HCT116 (cell line): ENCODE data around the gene NPW. TPM values are rescaled to one million over a fixed set of nuclear protein-coding genes. Genes with fewer than 3 reads are reported as not detected.

Experiments
- ATAC-seq: fragments of 200-7000 bp; cut with Tn5 transposase; 2 replicates; pipeline ENCODE4 v1.9.1; 2020; ENCODE audit warnings: mild to moderate bottlenecking, moderate library complexity
- BruUV-seq: library from RNA; stranded (reverse); fragments of 400-500 nt; replicated peaks from 2 replicates; lab custom pipeline; 2021; lab: Mats Ljungman, UMichigan
- CTCF ChIA-PET: fragments of 300-600 bp; sonication (Branson Sonifier 250); formaldehyde crosslinking; loops from one replicate; lab custom pipeline; 2021; ENCODE audit warnings: antibody characterized with exemption; lab: Charles Lee
- POLR2A ChIA-PET: fragments of 300-600, 350-600 bp; sonication (Branson Sonifier 250); formaldehyde crosslinking; loops from one replicate; lab custom pipeline; 2021; ENCODE audit warnings: antibody characterized with exemption; lab: Charles Lee
- RAD21 ChIA-PET, 2 experiments: fragments of 300-600 bp; sonication (Branson Sonifier 250); formaldehyde crosslinking; loops; one replicate each; lab custom pipeline; 2023; ENCODE audit warnings: low total read pairs in 2 of 2; ENCODE audit not compliant: uncharacterized antibody in 2 of 2, unreplicated experiment in 2 of 2, low non-redundant PET in 1 of 2; lab: Charles Lee
- DNase-seq: peaks from one replicate; pipeline ENCODE4 v3.0.0-alpha.2; 2010; ENCODE audit warnings: low read depth, low spot score
- H2AFZ ChIP-seq: fragments of 200-600 bp; shearing (Covaris generic), sonication (generic); 2 replicates; pipeline ENCODE4 v1.6.1; 2017; ENCODE audit warnings: low read depth, mixed run types, mixed read lengths, antibody characterized with exemption, low read length; ENCODE audit not compliant: poor library complexity, severe bottlenecking
- H3K27ac ChIP-seq: 2 replicates; pipeline ENCODE4 v1.5.1; 2012; ENCODE audit warnings: low read depth, low read length
- H3K27me3 ChIP-seq: fragments of 200-600 bp; sonication (generic); 2 replicates; pipeline ENCODE4 v1.6.1; 2016; ENCODE audit warnings: mixed run types, low read length, mixed read lengths; ENCODE audit not compliant: insufficient read depth
- H3K36me3 ChIP-seq, 2 experiments: fragments of 200-500 bp in 1 of 2; fragments of 200-600 bp in 1 of 2; sonication (Bioruptor generic) in 1 of 2; sonication (generic) in 1 of 2; 2 replicates each; pipeline versions ENCODE4 v1.5.1 to v1.6.1; 2014 to 2016; ENCODE audit warnings: low read length in 2 of 2, inconsistent platforms in 1 of 2, mixed read lengths in 1 of 2, mixed run types in 1 of 2; ENCODE audit not compliant: insufficient read depth in 2 of 2, control insufficient read depth in 1 of 2
- H3K4me1 ChIP-seq, 2 experiments: fragments of 200-600 bp in 1 of 2; sonication (generic) in 1 of 2; 2 replicates each; pipeline versions ENCODE4 v1.5.1 to v1.6.1; 2012 to 2017; ENCODE audit warnings: low read length in 2 of 2, inconsistent platforms in 1 of 2, mild to moderate bottlenecking in 1 of 2, mixed read lengths in 1 of 2, mixed run types in 1 of 2, moderate library complexity in 1 of 2; ENCODE audit not compliant: insufficient read depth in 2 of 2, control insufficient read depth in 1 of 2
- H3K4me2 ChIP-seq: fragments of 200-600 bp; sonication (generic); 2 replicates; pipeline ENCODE4 v1.6.1; 2017; ENCODE audit warnings: mixed run types, low read length, mixed read lengths
- H3K4me3 ChIP-seq, 2 experiments: fragments of 200-600 bp in 1 of 2; sonication (generic) in 1 of 2; replicated peaks in 1 of 2; 2 replicates each; pipeline ENCODE4 v1.5.1; 2011 to 2016; ENCODE audit warnings: low read length in 2 of 2, control low read depth in 1 of 2, low read depth in 1 of 2, mild to moderate bottlenecking in 1 of 2, mixed read lengths in 1 of 2, mixed run types in 1 of 2
- H3K79me2 ChIP-seq: fragments of 200-600 bp; sonication (generic); 2 replicates; pipeline ENCODE4 v1.6.1; 2017; ENCODE audit warnings: mild to moderate bottlenecking, mixed run types, low read length, moderate library complexity, mixed read lengths; ENCODE audit not compliant: insufficient read depth
- H3K9ac ChIP-seq: fragments of 200-600 bp; sonication (generic); 2 replicates; pipeline ENCODE4 v1.6.1; 2016; ENCODE audit warnings: low read length, mixed read lengths
- H3K9me2 ChIP-seq: fragments of 200-600 bp; sonication (generic), shearing (Covaris generic); 2 replicates; pipeline ENCODE4 v1.6.1; 2017; ENCODE audit warnings: mixed run types, mild to moderate bottlenecking, moderate library complexity; ENCODE audit not compliant: insufficient read depth
- H3K9me3 ChIP-seq, 2 experiments: fragments of 200-500 bp in 1 of 2; fragments of 200-600 bp in 1 of 2; sonication (Bioruptor generic) in 1 of 2; sonication (generic) in 1 of 2; 2 replicates each; pipeline ENCODE4 v1.6.1; 2014 to 2017; ENCODE audit warnings: low read length in 2 of 2, mixed read lengths in 2 of 2, inconsistent platforms in 1 of 2, low read depth in 1 of 2, mild to moderate bottlenecking in 1 of 2, mixed run types in 1 of 2, moderate library complexity in 1 of 2; ENCODE audit not compliant: control insufficient read depth in 1 of 2, insufficient read depth in 1 of 2
- H4K20me1 ChIP-seq: fragments of 200-600 bp; sonication (generic), shearing (Covaris generic); 2 replicates; pipeline ENCODE4 v1.6.1; 2017; ENCODE audit warnings: mixed run types, mild to moderate bottlenecking, moderate library complexity; ENCODE audit not compliant: insufficient read depth
- ATF3 ChIP-seq: IDR thresholded peaks from 2 replicates; pipeline ENCODE4 v1.6.1; 2012
- CBX3 ChIP-seq: IDR thresholded peaks from 2 replicates; pipeline ENCODE4 v1.6.1; 2012; ENCODE audit warnings: low read depth
- EGR1 ChIP-seq: IDR thresholded peaks from 2 replicates; pipeline ENCODE4 v1.6.1; 2012; ENCODE audit warnings: low read depth
- ELF1 ChIP-seq: IDR thresholded peaks from 2 replicates; pipeline ENCODE4 v1.6.1; 2012; ENCODE audit warnings: low read depth, borderline replicate concordance
- FOSL1 ChIP-seq: IDR thresholded peaks from 2 replicates; pipeline ENCODE4 v1.6.1; 2012; ENCODE audit warnings: low read depth
- JUND ChIP-seq: IDR thresholded peaks from 2 replicates; pipeline ENCODE4 v1.6.1; 2012
- MAX ChIP-seq: IDR thresholded peaks from 2 replicates; pipeline ENCODE4 v1.6.1; 2012
- POLR2A ChIP-seq: IDR thresholded peaks from 2 replicates; pipeline ENCODE4 v1.7.0; 2011; ENCODE audit warnings: borderline replicate concordance; ENCODE audit not compliant: insufficient read depth, insufficient read length; ENCODE audit errors: extremely low read depth
- POLR2AphosphoS5 ChIP-seq: IDR thresholded peaks from 2 replicates; pipeline ENCODE4 v1.6.1; 2011; ENCODE audit warnings: mild to moderate bottlenecking, low read depth, low read length, moderate library complexity
- RAD21 ChIP-seq: IDR thresholded peaks from 2 replicates; pipeline ENCODE4 v1.6.1; 2012; ENCODE audit warnings: low read depth, mild to moderate bottlenecking
- SIN3A ChIP-seq: IDR thresholded peaks from 2 replicates; pipeline ENCODE4 v1.6.1; 2012; ENCODE audit warnings: low read depth
- YY1 ChIP-seq: IDR thresholded peaks from 2 replicates; pipeline ENCODE4 v1.6.1; 2011; ENCODE audit warnings: low read length, low read depth, moderate library complexity, mild to moderate bottlenecking; ENCODE audit not compliant: insufficient replicate concordance; ENCODE audit errors: extremely low read depth
- ZBTB33 ChIP-seq: IDR thresholded peaks from 2 replicates; pipeline ENCODE4 v1.6.1; 2011; ENCODE audit warnings: mild to moderate bottlenecking, low read length, moderate library complexity; ENCODE audit not compliant: insufficient replicate concordance; ENCODE audit errors: extremely low read depth
- intact Hi-C: fragments of 100-400 bp; cut with micrococcal nuclease; formaldehyde crosslinking; loops from 2 replicates; pipeline ENCODE4 v1.10.0; 2022
- total RNA-seq: library from RNA; stranded (reverse); gene quantifications from one replicate; pipeline ENCODE4 v1.2.1, GENCODE V29; 2021; ENCODE audit not compliant: unreplicated experiment

The NPW gene
- total RNA-seq, 1 experiment from 2014 or later, result 226 TPM

GRCh38 chr16:1987198-1987597, 32.4 kb upstream of the NPW start:
- H3K27ac ChIP-seq, result no peak overlapping the region
- no peak for TF ChIP-seq ELF1
- TF ChIP-seq SIN3A, result no peak
- no peak for TF ChIP-seq POLR2AphosphoS5
- no peak for TF ChIP-seq ZBTB33
- no peak for TF ChIP-seq ATF3
- no peak for TF ChIP-seq FOSL1
- no peak for TF ChIP-seq CBX3
- TF ChIP-seq YY1, result no peak
- TF ChIP-seq EGR1, result no peak
- TF ChIP-seq MAX, result no peak
- no peak for TF ChIP-seq RAD21
- no peak for TF ChIP-seq JUND
- no peak for TF ChIP-seq POLR2A
- TF ChIP-seq, all 23 proteins: peak for 0
- no peaks in the 10 kb centered on the region for H4K20me1 ChIP-seq
- ATAC-seq (no peak), DNase-seq (no peak)
- no peak overlapping the region for H3K4me3 ChIP-seq
- H3K9ac ChIP-seq, result no peak overlapping the region
- ChIA-PET RAD21 (no interaction called here), POLR2A (interaction anchor here (1.3 kb wide), 1 partner anchor 22 kb away, joined by 3 read pairs; the partner anchor contains the start of gene RPS2), CTCF (no interaction called here)
- H3K4me1 ChIP-seq, result peaks cover 28 to 51% of the 10 kb centered on the region in 2 experiments
- no peak overlapping the region for H3K4me2 ChIP-seq
- no peak overlapping the region for H2AFZ ChIP-seq
- intact Hi-C loops, result no loop called here
- H3K9me3 ChIP-seq, result no peaks in the 10 kb centered on the region
- BruUV-seq, result no TSS peak
- no peaks in the 10 kb centered on the region for H3K27me3 ChIP-seq
- peaks cover 20% of the 10 kb centered on the region for H3K79me2 ChIP-seq
- no peaks in the 10 kb centered on the region for H3K9me2 ChIP-seq
- peaks cover 6 to 14% of the 10 kb centered on the region in 2 experiments; a peak in 2 of 4 replicates for H3K36me3 ChIP-seq
